Glutamatergic neuron (in vitro differentiated cells): ENCODE data around the gene SH3PXD2A. TPM values are rescaled to one million over a fixed set of nuclear protein-coding genes. Genes with fewer than 3 reads are reported as not detected.
"Not testable (repeated sequence)": the region's sequence is repeated elsewhere in the genome, so short reads cannot be mapped to it uniquely, and the experiment has no call there.

ENCODE experiments used
- DNase-seq: peaks from one replicate; pipeline ENCODE4 v3.0.0; 2022
- H3K27ac Mint-ChIP-seq: one replicate; pipeline ENCODE4 v1.8.0; 2020; ENCODE audit warnings: mild to moderate bottlenecking, mixed read lengths, inconsistent platforms; ENCODE audit not compliant: unreplicated experiment
- H3K27me3 Mint-ChIP-seq: one replicate; pipeline ENCODE4 v1.8.0; 2020; ENCODE audit warnings: mild to moderate bottlenecking, moderate library complexity, mixed read lengths, inconsistent platforms; ENCODE audit not compliant: unreplicated experiment
- H3K36me3 Mint-ChIP-seq: one replicate; pipeline ENCODE4 v1.8.0; 2020; ENCODE audit warnings: mild to moderate bottlenecking, mixed read lengths, inconsistent platforms; ENCODE audit not compliant: unreplicated experiment
- H3K4me1 Mint-ChIP-seq: one replicate; pipeline ENCODE4 v1.8.0; 2020; ENCODE audit warnings: mild to moderate bottlenecking, low read depth, mixed read lengths, inconsistent platforms; ENCODE audit not compliant: unreplicated experiment
- H3K4me3 Mint-ChIP-seq: one replicate; pipeline ENCODE4 v1.8.0; 2020; ENCODE audit warnings: mild to moderate bottlenecking, mixed read lengths, inconsistent platforms; ENCODE audit not compliant: unreplicated experiment
- H3K9me3 Mint-ChIP-seq: one replicate; pipeline ENCODE4 v1.8.0; 2020; ENCODE audit warnings: mild to moderate bottlenecking, moderate library complexity, mixed read lengths, inconsistent platforms; ENCODE audit not compliant: unreplicated experiment
- total RNA-seq: library from RNA; stranded (reverse); fragmentation: NEBNext Ultra II Directional; extraction: Animal tissue kit (Norgen Biotek cat#: 25700); gene quantifications from one replicate; pipeline ENCODE4 v1.2.1, GENCODE V29; 2021; ENCODE audit not compliant: unreplicated experiment
- TF ChIP-seq, protein P1 (sequence below): fragments of 200-600 bp; sonication (generic); IDR thresholded peaks from one replicate; pipeline ENCODE4 v1.5.0; 2021; ENCODE audit not compliant: partially characterized antibody, unreplicated experiment

Gene SH3PXD2A
- total RNA-seq, 1 donor from 2014 or later, result 16.7 TPM

DNA sequence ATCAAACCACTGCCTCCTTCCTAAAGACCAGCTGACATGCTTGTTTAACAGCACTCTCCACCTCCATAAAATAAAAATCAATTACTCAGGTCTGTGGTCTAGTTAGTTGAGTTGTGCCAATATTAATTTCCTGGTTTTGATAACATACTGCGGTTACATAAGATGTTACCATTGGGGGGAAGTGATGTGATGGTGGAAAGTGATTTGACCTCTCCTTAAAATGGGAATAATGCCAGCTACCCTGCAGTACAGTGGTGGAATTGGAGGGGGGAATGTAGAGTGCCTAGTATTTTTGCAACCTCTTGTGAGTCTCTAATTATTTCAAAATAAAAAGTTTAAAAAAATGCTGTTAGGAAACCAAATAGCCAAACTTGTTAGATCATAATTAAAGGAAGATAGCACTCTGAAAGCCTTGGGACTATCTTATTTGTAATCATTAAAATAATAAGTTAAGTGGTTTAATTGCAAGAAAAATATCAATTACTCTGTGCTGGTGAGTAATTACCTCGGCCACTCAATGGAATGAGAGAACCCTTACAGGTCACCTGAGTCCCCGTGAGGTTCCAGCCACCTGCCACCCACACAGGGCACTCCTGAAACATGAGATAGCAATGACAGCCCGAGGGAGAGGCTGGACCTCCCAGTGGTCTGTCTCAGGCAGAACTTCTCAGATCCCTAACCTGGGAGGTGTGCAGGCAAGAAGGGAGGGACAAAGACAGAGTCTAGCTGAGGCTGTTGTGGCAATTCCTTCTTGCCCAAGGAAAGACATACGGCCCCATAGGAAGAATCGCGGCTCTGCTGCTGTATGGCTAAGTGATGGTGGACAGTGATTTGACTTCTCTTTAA, 94.1 kb downstream of the SH3PXD2A start:
- H3K27me3 Mint-ChIP-seq, result peaks cover 6% of the 10 kb centered on the region
- H3K4me3 Mint-ChIP-seq, result no peak overlapping the region
- no peaks in the 10 kb centered on the region for H3K9me3 Mint-ChIP-seq
- TF ChIP-seq, protein P1, sequence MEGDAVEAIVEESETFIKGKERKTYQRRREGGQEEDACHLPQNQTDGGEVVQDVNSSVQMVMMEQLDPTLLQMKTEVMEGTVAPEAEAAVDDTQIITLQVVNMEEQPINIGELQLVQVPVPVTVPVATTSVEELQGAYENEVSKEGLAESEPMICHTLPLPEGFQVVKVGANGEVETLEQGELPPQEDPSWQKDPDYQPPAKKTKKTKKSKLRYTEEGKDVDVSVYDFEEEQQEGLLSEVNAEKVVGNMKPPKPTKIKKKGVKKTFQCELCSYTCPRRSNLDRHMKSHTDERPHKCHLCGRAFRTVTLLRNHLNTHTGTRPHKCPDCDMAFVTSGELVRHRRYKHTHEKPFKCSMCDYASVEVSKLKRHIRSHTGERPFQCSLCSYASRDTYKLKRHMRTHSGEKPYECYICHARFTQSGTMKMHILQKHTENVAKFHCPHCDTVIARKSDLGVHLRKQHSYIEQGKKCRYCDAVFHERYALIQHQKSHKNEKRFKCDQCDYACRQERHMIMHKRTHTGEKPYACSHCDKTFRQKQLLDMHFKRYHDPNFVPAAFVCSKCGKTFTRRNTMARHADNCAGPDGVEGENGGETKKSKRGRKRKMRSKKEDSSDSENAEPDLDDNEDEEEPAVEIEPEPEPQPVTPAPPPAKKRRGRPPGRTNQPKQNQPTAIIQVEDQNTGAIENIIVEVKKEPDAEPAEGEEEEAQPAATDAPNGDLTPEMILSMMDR, result no peak
- no peaks in the 10 kb centered on the region for H3K36me3 Mint-ChIP-seq
- no peak overlapping the region for H3K27ac Mint-ChIP-seq
- peaks cover 36% of the 10 kb centered on the region for H3K4me1 Mint-ChIP-seq
- DNase-seq, result no peak

DNA sequence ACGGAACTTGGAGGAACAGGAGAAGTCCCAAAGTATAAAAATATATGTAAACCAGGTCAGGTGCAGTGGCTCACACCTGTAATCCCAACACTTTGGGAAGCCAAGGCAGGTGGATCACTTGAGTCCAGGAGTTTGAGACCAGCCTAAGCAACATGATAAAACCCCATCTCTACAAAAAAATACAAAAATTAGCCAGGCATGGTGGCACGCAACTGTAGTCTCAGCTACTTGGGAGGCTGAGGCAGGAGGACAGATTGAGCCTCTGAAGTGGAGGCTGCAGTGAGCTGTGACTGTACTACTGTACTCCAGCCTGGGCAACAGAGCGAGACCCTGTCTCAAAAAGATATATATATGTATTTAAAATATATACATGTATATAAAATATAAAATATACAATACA, 95.1 kb downstream of the SH3PXD2A start:
- not testable (repeated sequence) for H3K9me3 Mint-ChIP-seq, H3K36me3 Mint-ChIP-seq, H3K27ac Mint-ChIP-seq, H3K27me3 Mint-ChIP-seq, H3K4me3 Mint-ChIP-seq, DNase-seq
- peaks cover 36% of the 10 kb centered on the region for H3K4me1 Mint-ChIP-seq

DNA sequence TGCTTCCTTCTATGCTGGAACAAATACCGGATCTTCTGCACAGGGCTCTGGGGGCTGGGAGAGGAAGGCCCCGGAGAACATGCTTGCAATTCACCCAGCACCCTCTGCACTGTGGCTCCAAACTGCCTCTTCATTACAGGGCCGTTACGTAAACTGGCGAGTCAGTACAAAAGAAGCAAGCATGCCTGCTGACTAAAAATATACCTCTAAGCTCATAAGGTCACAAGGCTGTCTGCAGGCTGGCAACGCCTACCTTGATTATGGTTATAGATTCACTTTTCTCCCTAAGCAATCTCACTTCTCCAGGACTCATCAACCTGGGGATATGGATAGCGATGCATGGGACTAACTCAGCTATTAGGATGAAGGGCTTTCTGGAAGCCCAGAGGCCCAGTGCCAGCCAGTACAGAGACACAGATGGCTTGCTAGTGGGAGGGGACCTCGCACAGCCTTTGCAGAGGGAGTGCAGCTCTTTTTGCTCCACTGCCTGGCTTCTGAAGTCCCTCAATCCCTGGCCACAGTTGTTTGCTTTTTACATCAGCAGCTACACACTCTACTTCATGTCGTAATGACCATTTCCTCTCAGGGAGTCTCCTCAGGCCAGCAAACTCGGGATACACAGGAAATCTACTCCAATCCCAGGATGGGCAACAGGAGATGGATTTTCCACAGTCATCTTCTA, 96.1 kb downstream of the SH3PXD2A start:
- no peak for DNase-seq
- Mint-ChIP-seq H3K27me3 (peaks cover 6% of the 10 kb centered on the region), H3K4me3 (no peak overlapping the region), H3K9me3 (no peaks in the 10 kb centered on the region), H3K4me1 (peaks cover 36% of the 10 kb centered on the region), H3K27ac (peak overlapping the region; percentile 31), H3K36me3 (no peaks in the 10 kb centered on the region)
- TF ChIP-seq, protein P1, result no peak

DNA sequence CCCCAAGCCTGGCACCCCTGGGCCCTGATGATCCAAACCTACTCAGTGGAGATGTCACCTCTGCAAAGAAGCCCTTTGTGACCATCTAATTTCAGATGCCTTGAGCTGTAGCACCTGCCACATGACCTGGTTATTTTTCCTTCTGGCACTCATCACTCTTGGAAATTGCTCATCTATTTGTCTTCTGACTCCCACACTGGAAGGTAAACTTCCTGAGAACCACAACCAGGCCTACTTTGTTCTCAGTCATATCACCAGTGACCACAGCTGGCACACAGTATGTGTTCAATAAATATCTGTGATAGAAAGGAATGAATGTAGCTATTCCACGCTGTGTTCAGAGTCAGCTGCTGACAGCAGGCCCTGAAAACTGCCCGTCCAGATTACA, 97.1 kb downstream of the SH3PXD2A start:
- peaks cover 6% of the 10 kb centered on the region for H3K27me3 Mint-ChIP-seq
- H3K27ac Mint-ChIP-seq, result no peak overlapping the region

DNA sequence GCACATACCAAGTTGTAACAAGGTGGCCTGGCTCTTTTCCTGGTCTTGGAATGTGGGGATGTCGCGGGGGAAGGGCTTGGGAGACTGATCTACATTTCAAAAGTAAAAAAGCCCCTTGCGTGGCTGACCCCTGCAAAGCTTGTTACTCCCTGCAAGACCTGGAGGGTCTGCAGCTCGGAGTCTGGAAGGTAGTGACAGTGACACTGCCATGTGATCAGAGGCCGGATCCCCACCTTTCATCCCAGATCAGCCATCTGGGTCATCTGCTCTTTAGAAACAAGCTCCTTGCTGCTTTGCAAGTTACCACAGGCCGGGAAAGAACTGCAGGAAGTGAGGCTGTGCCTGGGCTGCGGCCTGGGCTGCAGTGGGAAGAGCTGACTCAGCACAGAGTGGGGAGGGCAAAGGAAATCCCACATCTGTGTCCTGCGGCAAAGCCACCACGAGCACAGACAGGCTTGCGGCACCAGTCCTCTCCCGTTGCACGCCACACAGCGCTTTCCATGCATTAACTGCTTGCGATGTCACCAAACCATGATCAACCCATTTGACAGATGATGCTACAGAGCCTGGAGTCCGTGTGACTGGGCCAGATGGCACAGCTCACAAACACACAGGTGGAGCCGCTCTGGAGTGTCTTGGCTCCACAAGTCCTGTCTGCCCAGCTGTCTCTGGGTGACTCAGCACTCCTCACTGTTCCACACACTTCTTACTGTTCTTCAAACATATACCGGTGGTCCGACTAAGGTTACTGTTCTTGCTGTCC, 97.7 kb downstream of the SH3PXD2A start:
- Mint-ChIP-seq H3K27ac (peak overlapping the region; percentile 28), H3K27me3 (peaks cover 6% of the 10 kb centered on the region), H3K36me3 (no peaks in the 10 kb centered on the region), H3K4me1 (peaks cover 30% of the 10 kb centered on the region), H3K9me3 (no peaks in the 10 kb centered on the region), H3K4me3 (no peak overlapping the region)
- no peak for DNase-seq
- TF ChIP-seq, protein P1, result no peak

More for the DNA sequence above, 97.1 kb downstream of the SH3PXD2A start:
- DNase-seq, result no peak
- H3K4me3 Mint-ChIP-seq, result no peak overlapping the region
- TF ChIP-seq, protein P1, result no peak
- H3K4me1 Mint-ChIP-seq, result peaks cover 33% of the 10 kb centered on the region
- H3K9me3 Mint-ChIP-seq, result no peaks in the 10 kb centered on the region
- no peaks in the 10 kb centered on the region for H3K36me3 Mint-ChIP-seq
